Neural cell (in vitro differentiated cells): ENCODE results near the gene ABI3BP. TPM values are rescaled to one million over a fixed set of nuclear protein-coding genes. Genes with fewer than 3 reads are reported as not detected.

Experiments
- H2AFZ ChIP-seq: fragments of 200-600, 300-800 bp; sonication (generic), shearing (Covaris generic); 2 replicates; pipeline ENCODE4 v1.6.0; 2014; ENCODE audit warnings: low read depth, mild to moderate bottlenecking, antibody characterized with exemption, low read length, moderate library complexity
- H3F3A ChIP-seq: fragments of 200-600 bp; shearing (Covaris generic); 2 replicates; pipeline ENCODE4 v1.6.1; 2016; ENCODE audit warnings: mild to moderate bottlenecking, moderate library complexity, mixed read lengths, antibody characterized with exemption, low read length; ENCODE audit not compliant: insufficient read depth, poor library complexity, severe bottlenecking
- H3K27ac ChIP-seq: fragments of 200-600, 300-800 bp; sonication (generic), shearing (Covaris generic); 2 replicates; pipeline ENCODE4 v1.5.1; 2014; ENCODE audit warnings: mild to moderate bottlenecking, low read length, moderate library complexity
- H3K27me3 ChIP-seq: fragments of 300-800, 200-600 bp; sonication (generic), shearing (Covaris generic); 2 replicates; pipeline ENCODE4 v1.6.0; 2014; ENCODE audit warnings: mild to moderate bottlenecking, low read depth, low read length, moderate library complexity; ENCODE audit not compliant: insufficient read depth
- H3K36me3 ChIP-seq: fragments of 300-800, 200-600 bp; sonication (generic), shearing (Covaris generic); 2 replicates; pipeline ENCODE4 v1.5.1; 2014; ENCODE audit warnings: mild to moderate bottlenecking, antibody characterized with exemption, low read length, moderate library complexity; ENCODE audit not compliant: insufficient read depth
- H3K4me2 ChIP-seq: fragments of 300-800, 200-600 bp; sonication (generic), shearing (Covaris generic); 2 replicates; pipeline ENCODE4 v1.6.0; 2014; ENCODE audit warnings: mild to moderate bottlenecking, low read length
- H3K4me3 ChIP-seq: fragments of 300-800, 200-600 bp; sonication (generic), shearing (Covaris generic); 2 replicates; pipeline ENCODE4 v1.5.1; 2014; ENCODE audit warnings: mild to moderate bottlenecking, low read length, moderate library complexity
- H3K79me2 ChIP-seq: fragments of 200-600 bp; shearing (Covaris generic); replicated peaks from 2 replicates; pipeline ENCODE4 v1.6.0; 2014; ENCODE audit warnings: mild to moderate bottlenecking, low read length, moderate library complexity; ENCODE audit not compliant: insufficient read depth
- H3K9ac ChIP-seq: fragments of 300-800, 200-600 bp; sonication (generic), shearing (Covaris generic); 2 replicates; pipeline ENCODE4 v1.6.1; 2016; ENCODE audit warnings: mild to moderate bottlenecking, low read length, mixed read lengths
- H3K9me2 ChIP-seq: fragments of 200-600 bp; shearing (Covaris generic); 2 replicates; pipeline ENCODE4 v1.6.1; 2016; ENCODE audit warnings: mild to moderate bottlenecking, low read length, mixed read lengths; ENCODE audit not compliant: insufficient read depth
- H3K9me3 ChIP-seq: fragments of 200-600, 300-800 bp; sonication (generic), shearing (Covaris generic); 2 replicates; pipeline ENCODE4 v1.6.1; 2016; ENCODE audit warnings: mild to moderate bottlenecking, mixed run types, low read length, moderate library complexity, mixed read lengths
- H4K20me1 ChIP-seq: fragments of 200-600 bp; shearing (Covaris generic); 2 replicates; pipeline ENCODE4 v1.6.1; 2016; ENCODE audit warnings: mild to moderate bottlenecking, mixed run types; ENCODE audit not compliant: insufficient read depth
- CTCF ChIP-seq: fragments of 450-650 bp; IDR thresholded peaks from 2 replicates; pipeline ENCODE4 v1.5.1; 2014; ENCODE audit warnings: antibody characterized with exemption, mild to moderate bottlenecking, moderate library complexity; ENCODE audit not compliant: poor library complexity, severe bottlenecking
- EP300 ChIP-seq: fragments of 450-650 bp; conservative IDR thresholded peaks from 2 replicates; pipeline ENCODE4 v1.6.1; 2014; ENCODE audit warnings: antibody characterized with exemption, mild to moderate bottlenecking, moderate library complexity; ENCODE audit not compliant: poor library complexity, severe bottlenecking
- EZH2 ChIP-seq: fragments of 200-600, 300-800 bp; shearing (Covaris generic), sonication (generic); IDR thresholded peaks from 2 replicates; pipeline ENCODE4 v1.6.1; 2014; ENCODE audit warnings: antibody characterized with exemption, low read length, borderline replicate concordance, mild to moderate bottlenecking; ENCODE audit not compliant: insufficient read depth, poor library complexity, severe bottlenecking
- MXI1 ChIP-seq: fragments of 450-650 bp; conservative IDR thresholded peaks from 2 replicates; pipeline ENCODE4 v1.6.1; 2014; ENCODE audit warnings: antibody characterized with exemption, mild to moderate bottlenecking; ENCODE audit not compliant: poor library complexity, severe bottlenecking
- POLR2AphosphoS5 ChIP-seq: IDR thresholded peaks from 2 replicates; pipeline ENCODE4 v1.6.1; 2012
- RAD21 ChIP-seq: fragments of 450-650 bp; conservative IDR thresholded peaks from 2 replicates; pipeline ENCODE4 v1.6.1; 2014; ENCODE audit warnings: antibody characterized with exemption, mild to moderate bottlenecking, moderate library complexity
- REST ChIP-seq: IDR thresholded peaks from 2 replicates; pipeline ENCODE4 v1.6.1; 2012; ENCODE audit warnings: borderline replicate concordance
- SMC3 ChIP-seq: fragments of 450-650 bp; conservative IDR thresholded peaks from 2 replicates; pipeline ENCODE4 v1.6.1; 2014; ENCODE audit warnings: antibody characterized with exemption, mild to moderate bottlenecking, moderate library complexity; ENCODE audit not compliant: poor library complexity
- TAF1 ChIP-seq: IDR thresholded peaks from 2 replicates; pipeline ENCODE4 v1.6.1; 2012; ENCODE audit warnings: low read depth
- polyA plus RNA-seq: library from polyadenylated mRNA; depleted of rRNA; stranded (reverse); fragments of >200 nt; gene quantifications from 2 replicates; pipeline ENCODE4 v1.2.3, GENCODE V29; 2014

The ABI3BP gene
- polyA plus RNA-seq, 1 donor from 2014 or later = not detected

GRCh38 chr3:100850156-100850555 is 143.1 kb downstream of the ABI3BP start:
- H3F3A ChIP-seq = no peaks in the 10 kb centered on the region
- H3K79me2 ChIP-seq = no peaks in the 10 kb centered on the region
- TF ChIP-seq EP300 = no peak
- no peak for TF ChIP-seq TAF1
- no peak for TF ChIP-seq REST
- TF ChIP-seq POLR2AphosphoS5 = no peak
- TF ChIP-seq MXI1 = no peak
- TF ChIP-seq CTCF = no peak
- no peak for TF ChIP-seq SMC3
- TF ChIP-seq RAD21 = no peak
- TF ChIP-seq EZH2 = no peak
- H3K27me3 ChIP-seq = no peaks in the 10 kb centered on the region
- no peak overlapping the region for H2AFZ ChIP-seq
- H3K27ac ChIP-seq = no peak overlapping the region
- H3K9me3 ChIP-seq = no peaks in the 10 kb centered on the region
- H3K9ac ChIP-seq = no peak overlapping the region
- no peaks in the 10 kb centered on the region for H3K9me2 ChIP-seq
- no peaks in the 10 kb centered on the region for H3K36me3 ChIP-seq
- H3K4me3 ChIP-seq = no peak overlapping the region
- H3K4me2 ChIP-seq = no peak overlapping the region
- H4K20me1 ChIP-seq = no peaks in the 10 kb centered on the region

GRCh38 chr3:100844063-100844936 is 148.9 kb downstream of the ABI3BP start:
- Histone ChIP-seq H3K9me3 (no peaks in the 10 kb centered on the region), H3K36me3 (no peaks in the 10 kb centered on the region), H2AFZ (no peak overlapping the region), H4K20me1 (no peaks in the 10 kb centered on the region), H3K27me3 (no peaks in the 10 kb centered on the region), H3K9me2 (no peaks in the 10 kb centered on the region), H3K4me2 (no peak overlapping the region), H3F3A (no peaks in the 10 kb centered on the region), H3K4me3 (no peak overlapping the region), H3K27ac (no peak overlapping the region), H3K79me2 (no peaks in the 10 kb centered on the region), H3K9ac (no peak overlapping the region)
- TF ChIP-seq RAD21 = no peak
- no peak for TF ChIP-seq POLR2AphosphoS5
- no peak for TF ChIP-seq EP300
- no peak for TF ChIP-seq CTCF
- TF ChIP-seq REST = no peak
- TF ChIP-seq SMC3 = no peak
- no peak for TF ChIP-seq TAF1
- TF ChIP-seq MXI1 = no peak
- TF ChIP-seq EZH2 = no peak
